ENCODE data around the gene SLC25A13.

DNA sequence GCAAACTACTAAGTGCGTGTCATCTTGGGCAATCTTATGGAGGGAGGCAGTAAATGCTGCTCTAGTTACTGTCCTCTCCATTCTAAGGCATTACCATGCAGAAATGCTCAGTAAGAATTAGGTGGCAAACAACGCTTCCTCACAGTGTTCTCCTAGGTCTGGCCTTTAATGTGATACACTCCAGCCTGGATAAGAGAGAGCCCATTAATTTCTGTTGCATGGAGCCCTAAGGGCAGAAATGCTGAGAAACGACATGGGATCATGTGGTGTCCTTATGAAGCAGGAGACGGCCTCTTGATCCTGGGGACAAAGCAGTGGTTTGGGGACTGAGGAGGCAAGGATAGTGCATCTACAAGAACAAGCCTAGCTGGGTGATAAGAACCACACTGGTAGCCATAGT, 44.0 kb downstream of the SLC25A13 start:
- TF ChIP-seq, protein P1, sequence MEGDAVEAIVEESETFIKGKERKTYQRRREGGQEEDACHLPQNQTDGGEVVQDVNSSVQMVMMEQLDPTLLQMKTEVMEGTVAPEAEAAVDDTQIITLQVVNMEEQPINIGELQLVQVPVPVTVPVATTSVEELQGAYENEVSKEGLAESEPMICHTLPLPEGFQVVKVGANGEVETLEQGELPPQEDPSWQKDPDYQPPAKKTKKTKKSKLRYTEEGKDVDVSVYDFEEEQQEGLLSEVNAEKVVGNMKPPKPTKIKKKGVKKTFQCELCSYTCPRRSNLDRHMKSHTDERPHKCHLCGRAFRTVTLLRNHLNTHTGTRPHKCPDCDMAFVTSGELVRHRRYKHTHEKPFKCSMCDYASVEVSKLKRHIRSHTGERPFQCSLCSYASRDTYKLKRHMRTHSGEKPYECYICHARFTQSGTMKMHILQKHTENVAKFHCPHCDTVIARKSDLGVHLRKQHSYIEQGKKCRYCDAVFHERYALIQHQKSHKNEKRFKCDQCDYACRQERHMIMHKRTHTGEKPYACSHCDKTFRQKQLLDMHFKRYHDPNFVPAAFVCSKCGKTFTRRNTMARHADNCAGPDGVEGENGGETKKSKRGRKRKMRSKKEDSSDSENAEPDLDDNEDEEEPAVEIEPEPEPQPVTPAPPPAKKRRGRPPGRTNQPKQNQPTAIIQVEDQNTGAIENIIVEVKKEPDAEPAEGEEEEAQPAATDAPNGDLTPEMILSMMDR (IDR thresholded peaks at IDR 0.05) = no peak
- no peak for TF ChIP-seq POLR2A (IDR thresholded peaks at IDR 0.05)
